Naive thymus-derived CD8-positive, alpha-beta T cell (primary cell): ENCODE data around the gene DALRD3. TPM values are rescaled to one million over a fixed set of nuclear protein-coding genes. Genes with fewer than 3 reads are reported as not detected.

Experiments
- ATAC-seq, 2 donors: fragments of 150-1000 bp; cut with Tn5 transposase in 1 of 2; sonication (Bioruptor Pico), chemical (Tn5 transposase) in 1 of 2; 1 replicate in 1 of 2; 2 replicates in 1 of 2; pipeline ENCODE4 v1.10.0; 2021; ENCODE audit warnings: mild to moderate bottlenecking in 2 of 2, moderate library complexity in 2 of 2
- POLR2A ChIA-PET: fragments of 350-600 bp; sonication (Branson Sonifier 250); formaldehyde crosslinking; loops from one replicate; lab custom pipeline; 2021; ENCODE audit warnings: antibody characterized with exemption; lab: Charles Lee
- DNase-seq, 10 donors: peaks; one replicate each; pipeline versions ENCODE4 v3.0.0 to v3.0.0-alpha.2; 2020 to 2022
- H3K27ac Mint-ChIP-seq, 10 donors: one replicate each; pipeline ENCODE4 v1.8.0; 2020 to 2022; ENCODE audit warnings: mild to moderate bottlenecking in 10 of 10, mixed read lengths in 10 of 10, moderate library complexity in 4 of 10, inconsistent platforms in 1 of 10
- H3K27me3 Mint-ChIP-seq, 5 donors: one replicate each; pipeline ENCODE4 v1.8.0; 2021 to 2022; ENCODE audit warnings: mixed read lengths in 5 of 5
- H3K36me3 Mint-ChIP-seq, 3 donors: one replicate each; pipeline ENCODE4 v1.8.0; 2020 to 2022; ENCODE audit warnings: mixed read lengths in 3 of 3, mild to moderate bottlenecking in 2 of 3, inconsistent platforms in 1 of 3
- H3K4me1 Mint-ChIP-seq, 4 donors: one replicate each; pipeline ENCODE4 v1.8.0; 2021 to 2022; ENCODE audit warnings: mixed read lengths in 4 of 4
- H3K4me3 Mint-ChIP-seq, 10 donors: one replicate each; pipeline ENCODE4 v1.8.0; 2020 to 2022; ENCODE audit warnings: mild to moderate bottlenecking in 10 of 10, mixed read lengths in 10 of 10, moderate library complexity in 6 of 10, inconsistent platforms in 1 of 10
- H3K9me3 Mint-ChIP-seq, 9 donors: one replicate each; pipeline ENCODE4 v1.8.0; 2020 to 2022; ENCODE audit warnings: mixed read lengths in 9 of 9, mild to moderate bottlenecking in 3 of 9, inconsistent platforms in 1 of 9, moderate library complexity in 1 of 9
- polyA plus RNA-seq, 3 donors: library from polyadenylated mRNA; unstranded; fragments of 300-500 nt; fragmentation: Illumina TruSeq; gene quantifications; one replicate each; pipeline ENCODE4 v1.2.3, GENCODE V29; 2021
- total RNA-seq, 8 experiments: library from RNA in 2 of 8; stranded (reverse) in 2 of 8; gene quantifications; one replicate each; pipeline ENCODE4 v1.2.3 and lab custom pipeline; 2021 to 2026

The DALRD3 gene
- total and polyA plus RNA-seq, 5 experiments from 2014 or later: 20.8 to 24.2 (median 21.9) TPM

- peak; percentile 77 to 83 for ATAC-seq
- Mint-ChIP-seq H3K27me3 (peaks cover 0 to 1% (median 0%) of the 10 kb centered on the region in 5 donors), H3K27ac (peak within 1 kb of the TSS; percentile 96 to 99 (median 98)), H3K4me3 (peak within 1 kb of the TSS; percentile 90 to 99 (median 98)), H3K4me1 (peaks cover 12 to 65% (median 52%) of the 10 kb centered on the region in 4 donors), H3K36me3 (peaks cover 0 to 31% (median 1%) of the 10 kb centered on the region in 3 donors), H3K9me3 (no peaks in the 10 kb centered on the region)
- peak; percentile 81 to 93 (median 90) for DNase-seq
- POLR2A ChIA-PET: interaction anchor here (0.5 to 10.8 kb wide), 25 partner anchors 7 to 793 kb away, joined by 3 to 278 read pairs (median 5); partner anchors contain the start of genes ARIH2, DAG1, IMPDH2 and IP6K1
Observed at GRCh38 chr3:49021813-49022687, 3.7 kb upstream of the DALRD3 start, which contains the start of gene NDUFAF3. Gene NDUFAF3 (plus strand): TSS chr3:49022121. CDS start chr3:49022145, 24 bp downstream.

GRCh38 chr3:49021213-49021812 is 2.9 kb upstream of the DALRD3 start:
- ATAC-seq (peak; percentile 73 to 79), DNase-seq (peak; percentile 96 to 99 (median 98))
- POLR2A ChIA-PET: interaction anchor here (0.5 to 10.8 kb wide), 21 partner anchors 7 to 765 kb away, joined by 3 to 278 read pairs (median 7); partner anchors contain the start of genes ARIH2, IMPDH2, IP6K1 and NICN1
- no peaks in the 10 kb centered on the region for H3K9me3 Mint-ChIP-seq
- H3K36me3 Mint-ChIP-seq: peaks cover 0 to 29% (median 1%) of the 10 kb centered on the region in 3 donors
- peaks cover 0 to 1% (median 0%) of the 10 kb centered on the region in 5 donors for H3K27me3 Mint-ChIP-seq
- H3K4me3 Mint-ChIP-seq: peak overlapping the region; percentile 90 to 99 (median 98)
- H3K27ac Mint-ChIP-seq: peak overlapping the region; percentile 96 to 99 (median 98)
- H3K4me1 Mint-ChIP-seq: peaks cover 12 to 67% (median 50%) of the 10 kb centered on the region in 4 donors

DNA sequence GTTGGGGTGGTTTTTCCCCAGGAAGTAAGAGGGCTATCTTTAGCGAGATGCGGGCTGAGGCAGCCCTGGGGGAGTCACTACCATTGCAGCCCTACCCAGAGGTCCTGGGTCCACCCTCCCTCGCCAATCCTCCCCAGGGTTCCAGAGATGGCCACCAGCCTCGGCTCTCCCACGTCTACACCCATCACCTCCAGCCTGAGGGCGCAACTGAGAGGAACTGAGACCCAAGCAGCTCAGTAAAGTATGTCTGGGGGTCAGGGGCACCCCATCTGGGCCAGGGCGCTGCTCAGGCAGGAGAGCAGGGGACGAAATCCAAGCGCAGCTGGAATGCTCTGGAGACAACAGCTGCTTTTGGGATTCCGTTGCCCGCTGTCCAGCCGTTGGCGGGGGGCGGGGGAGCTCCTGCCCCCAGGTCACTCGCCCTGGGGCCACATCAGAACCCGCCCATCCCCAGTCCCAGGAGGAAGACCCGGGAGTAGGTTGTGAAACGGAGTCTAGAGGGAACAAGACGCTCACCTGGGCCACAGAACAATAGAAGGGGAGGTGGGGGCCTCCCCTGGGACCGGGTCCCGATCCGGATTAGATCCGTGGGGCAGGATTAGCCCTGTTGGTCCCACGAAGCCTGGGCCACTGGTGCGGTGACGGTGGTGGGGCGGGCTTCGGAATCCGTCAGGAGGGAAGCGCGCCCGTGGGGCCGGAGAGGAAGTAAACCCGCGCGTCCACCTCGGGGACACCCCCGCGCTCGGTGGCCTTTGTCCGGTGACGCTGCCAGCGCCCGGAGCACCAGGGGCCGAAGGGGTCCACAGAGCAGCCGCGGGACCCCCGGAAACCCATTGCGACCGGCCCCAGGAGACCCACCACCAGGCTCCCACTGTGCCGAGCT is 2.2 kb upstream of the DALRD3 start:
- H3K36me3 Mint-ChIP-seq: peaks cover 0 to 29% (median 1%) of the 10 kb centered on the region in 3 donors
- no peaks in the 10 kb centered on the region for H3K9me3 Mint-ChIP-seq
- ATAC-seq: no peak
- H3K27ac Mint-ChIP-seq: peak overlapping the region in 9 of 10 donors; percentile 67 to 98 (median 96)
- peak in 3 of 10 donors; percentile 22 to 29 (median 23) for DNase-seq
- peaks cover 0 to 1% (median 0%) of the 10 kb centered on the region in 5 donors for H3K27me3 Mint-ChIP-seq
- H3K4me1 Mint-ChIP-seq: peaks cover 9 to 64% (median 48%) of the 10 kb centered on the region in 4 donors
- POLR2A ChIA-PET: interaction anchor here (0.5 to 10.8 kb wide), 18 partner anchors 8 to 765 kb away, joined by 3 to 278 read pairs (median 8); partner anchors contain the start of genes IMPDH2, IP6K1, NICN1 and P4HTM
- H3K4me3 Mint-ChIP-seq: peak overlapping the region; percentile 90 to 99 (median 98)

DNA sequence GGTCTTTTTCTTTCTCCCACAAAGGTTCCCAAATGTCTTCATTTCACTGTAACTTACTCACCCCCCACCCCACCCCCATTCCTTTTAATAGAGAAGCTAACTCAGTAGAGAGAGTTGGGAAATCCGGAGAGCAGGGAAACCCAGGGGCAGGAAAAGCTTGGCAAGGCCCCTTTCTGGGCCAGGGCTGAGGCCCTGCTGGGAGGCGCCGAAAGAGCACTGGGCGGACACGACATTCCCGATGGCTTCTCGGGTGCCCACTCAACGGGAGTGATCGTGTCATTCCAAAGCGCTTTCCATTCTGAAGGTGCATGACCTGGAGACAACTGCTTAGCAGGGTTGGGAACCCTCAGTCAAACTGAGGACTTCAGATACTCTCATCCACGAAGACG is 1.6 kb upstream of the DALRD3 start:
- no peak for ATAC-seq
- peak overlapping the region in 9 of 10 donors; percentile 67 to 98 (median 87) for H3K27ac Mint-ChIP-seq
- POLR2A ChIA-PET: interaction anchor here (0.5 to 10.8 kb wide), 10 partner anchors 9 to 330 kb away, joined by 3 to 278 read pairs (median 12); partner anchors contain the start of genes IMPDH2, P4HTM, QRICH1 and WDR6
- peaks cover 0 to 1% (median 0%) of the 10 kb centered on the region in 5 donors for H3K27me3 Mint-ChIP-seq
- H3K36me3 Mint-ChIP-seq: peaks cover 0 to 29% (median 4%) of the 10 kb centered on the region in 3 donors
- peak overlapping the region; percentile 75 to 99 (median 96) for H3K4me3 Mint-ChIP-seq
- H3K9me3 Mint-ChIP-seq: no peaks in the 10 kb centered on the region
- peaks cover 9 to 60% (median 44%) of the 10 kb centered on the region in 4 donors for H3K4me1 Mint-ChIP-seq
- DNase-seq: no peak

DNA sequence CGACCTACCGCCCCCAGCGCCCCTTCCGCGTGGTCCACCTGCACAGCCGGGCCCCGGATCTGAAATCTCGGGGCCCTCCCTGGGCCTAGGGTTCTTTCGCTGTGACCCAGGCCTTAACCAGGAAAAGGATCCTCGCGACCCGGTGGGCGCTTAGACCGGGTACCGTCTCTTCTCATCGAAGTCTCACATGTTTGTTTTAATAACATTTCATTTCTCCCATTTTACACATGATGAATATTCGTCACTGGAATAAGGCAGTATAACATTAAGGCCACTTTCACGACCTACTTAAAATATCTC is 277 bp upstream of the DALRD3 start:
- no peak for ATAC-seq

DNA sequence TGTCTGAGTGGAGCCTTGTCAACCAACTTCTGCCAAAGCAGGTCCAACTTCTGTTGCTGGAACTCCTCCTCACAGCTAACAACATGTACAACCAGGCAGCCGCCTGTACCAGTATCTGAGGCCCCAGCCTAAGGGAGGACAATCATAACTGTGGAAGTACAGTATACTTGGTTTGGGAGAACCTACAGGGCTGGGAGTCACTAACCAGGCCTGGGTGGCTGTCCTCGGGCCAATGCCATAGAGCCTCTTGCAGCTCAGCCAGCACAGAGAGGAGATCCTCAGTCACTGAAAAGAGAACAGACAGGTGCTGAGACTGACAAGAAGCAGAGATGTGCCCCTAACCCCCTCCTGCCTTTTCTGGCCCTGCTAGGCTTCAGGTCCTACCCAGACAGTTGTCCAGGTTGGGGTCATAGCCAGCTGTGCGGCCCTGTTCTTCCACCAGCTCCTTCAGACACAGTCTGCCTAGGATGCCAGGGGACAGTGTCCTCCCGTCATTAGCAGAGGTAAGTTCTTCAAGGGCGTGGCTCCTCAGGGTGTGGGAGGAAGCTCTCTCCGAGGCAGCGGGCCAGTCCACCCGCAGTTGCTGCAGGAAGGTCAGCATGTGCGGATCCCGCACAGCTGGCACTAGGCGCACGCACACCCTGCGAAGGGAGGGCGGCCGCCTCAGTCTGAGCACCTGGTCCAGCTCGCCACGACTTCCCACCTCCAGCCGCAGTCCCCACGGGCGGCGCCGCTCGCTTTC is 980 bp downstream of the DALRD3 start:
- Mint-ChIP-seq H3K36me3 (peaks cover 0 to 19% (median 4%) of the 10 kb centered on the region in 3 donors), H3K27ac (peak overlapping the region in 9 of 10 donors; percentile 8 to 88 (median 76)), H3K27me3 (peaks cover 0 to 1% (median 0%) of the 10 kb centered on the region in 5 donors), H3K9me3 (no peaks in the 10 kb centered on the region), H3K4me1 (peaks cover 8 to 41% (median 27%) of the 10 kb centered on the region in 4 donors), H3K4me3 (peak overlapping the region; percentile 77 to 99 (median 95))
- peak in 1 of 10 donors; percentile 59 for DNase-seq
- POLR2A ChIA-PET: interaction anchor here (0.6 to 10.4 kb wide), 7 partner anchors 11 to 585 kb away, joined by 3 to 278 read pairs (median 9); partner anchors contain the start of genes ARIH2, IMPDH2, P4HTM and WDR6
- ATAC-seq: no peak

More for the DNA sequence above, 277 bp upstream of the DALRD3 start:
- H3K27ac Mint-ChIP-seq: peak overlapping the region; percentile 79 to 96 (median 86)
- H3K4me1 Mint-ChIP-seq: peaks cover 11 to 50% (median 38%) of the 10 kb centered on the region in 4 donors
- POLR2A ChIA-PET: interaction anchor here (1.1 to 10.4 kb wide), 5 partner anchors 10 to 75 kb away, joined by 4 to 278 read pairs (median 19); partner anchors contain the start of genes IMPDH2, P4HTM, QRICH1 and WDR6
- H3K36me3 Mint-ChIP-seq: peaks cover 0 to 21% (median 4%) of the 10 kb centered on the region in 3 donors
- H3K4me3 Mint-ChIP-seq: peak overlapping the region; percentile 83 to 99 (median 95)
- peaks cover 0 to 1% (median 0%) of the 10 kb centered on the region in 5 donors for H3K27me3 Mint-ChIP-seq
- no peak for DNase-seq
- H3K9me3 Mint-ChIP-seq: no peaks in the 10 kb centered on the region

GRCh38 chr3:49016414-49017228 is 1.8 kb downstream of the DALRD3 start:
- no peaks in the 10 kb centered on the region for H3K9me3 Mint-ChIP-seq
- H3K4me3 Mint-ChIP-seq: peak overlapping the region in 8 of 10 donors; percentile 14 to 99 (median 93)
- H3K27ac Mint-ChIP-seq: peak overlapping the region in 5 of 10 donors; percentile 63 to 87 (median 76)
- ATAC-seq: no peak
- H3K27me3 Mint-ChIP-seq: peaks cover 0 to 1% (median 0%) of the 10 kb centered on the region in 5 donors
- peak in 1 of 10 donors; percentile 58 for DNase-seq
- POLR2A ChIA-PET: interaction anchor here (0.6 to 10.4 kb wide), 6 partner anchors 10 to 586 kb away, joined by 4 to 278 read pairs (median 14); partner anchors contain the start of genes IMPDH2, P4HTM and WDR6
- peaks cover 0 to 27% (median 3%) of the 10 kb centered on the region in 3 donors for H3K36me3 Mint-ChIP-seq
- H3K4me1 Mint-ChIP-seq: peaks cover 12 to 45% (median 27%) of the 10 kb centered on the region in 4 donors

DNA sequence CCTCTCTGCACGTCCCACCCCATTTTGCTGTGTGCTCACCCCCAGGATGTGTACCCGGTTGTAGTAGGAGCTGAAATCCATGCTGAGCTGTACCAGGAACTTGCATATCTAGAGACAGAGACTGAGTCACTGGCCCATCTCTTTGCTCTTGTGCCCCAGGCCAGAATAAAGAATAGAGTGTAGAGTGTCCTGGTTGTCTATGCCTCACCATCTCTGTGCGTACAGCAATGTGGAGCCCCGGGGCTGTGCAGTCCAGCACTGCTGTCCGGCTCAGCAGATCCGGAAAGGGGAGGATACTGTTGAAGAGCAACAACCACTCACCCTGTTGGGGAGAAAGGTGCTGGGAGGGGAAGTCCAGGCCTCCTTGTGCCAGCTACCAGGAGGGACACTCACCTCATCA is 2.6 kb downstream of the DALRD3 start:
- peak overlapping the region in 7 of 10 donors; percentile 32 to 72 (median 35) for H3K27ac Mint-ChIP-seq
- POLR2A ChIA-PET: interaction anchor here (2.5 to 10.4 kb wide), 3 partner anchors 9 to 13 kb away, joined by 9 to 278 read pairs (median 52); partner anchors contain the start of genes IMPDH2 and WDR6
- H3K27me3 Mint-ChIP-seq: no peaks in the 10 kb centered on the region
- ATAC-seq (no peak), DNase-seq (peak in 1 of 10 donors; percentile 15)
- H3K4me3 Mint-ChIP-seq: peak overlapping the region in 6 of 10 donors; percentile 13 to 61 (median 50)
- no peaks in the 10 kb centered on the region for H3K9me3 Mint-ChIP-seq
- peaks cover 10 to 49% (median 23%) of the 10 kb centered on the region in 4 donors for H3K4me1 Mint-ChIP-seq
- H3K36me3 Mint-ChIP-seq: peaks cover 0 to 32% (median 3%) of the 10 kb centered on the region in 3 donors

DNA sequence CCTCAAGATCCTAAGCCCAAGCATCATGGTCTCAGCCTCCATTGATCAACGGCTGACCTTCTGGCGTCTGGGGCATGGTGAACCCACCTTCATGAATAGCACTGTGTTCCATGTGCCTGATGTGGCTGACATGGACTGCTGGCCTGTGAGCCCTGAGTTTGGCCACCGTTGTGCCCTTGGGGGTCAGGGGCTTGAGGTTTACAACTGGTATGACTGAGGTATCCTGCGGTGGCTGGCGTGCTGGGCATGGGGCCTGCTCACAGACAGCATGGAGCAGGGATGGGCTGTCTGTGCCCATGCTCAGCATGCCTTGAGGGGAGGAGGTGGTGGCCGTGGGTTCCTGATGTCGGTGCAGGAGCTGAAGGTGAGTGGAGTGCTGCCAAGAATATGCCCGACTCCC is 3.3 kb downstream of the DALRD3 start:
- DNase-seq (no peak), ATAC-seq (no peak)
- POLR2A ChIA-PET: interaction anchor here (2.5 to 10.4 kb wide), 4 partner anchors 9 to 25 kb away, joined by 9 to 278 read pairs (median 31); partner anchors contain the start of genes IMPDH2, P4HTM and WDR6
- peak overlapping the region in 3 of 10 donors; percentile 26 to 77 (median 52) for H3K4me3 Mint-ChIP-seq
- H3K27ac Mint-ChIP-seq: peak overlapping the region in 4 of 10 donors; percentile 32 to 77 (median 65)
- no peaks in the 10 kb centered on the region for H3K27me3 Mint-ChIP-seq
- peaks cover 0 to 33% (median 3%) of the 10 kb centered on the region in 3 donors for H3K36me3 Mint-ChIP-seq
- H3K4me1 Mint-ChIP-seq: peaks cover 10 to 48% (median 18%) of the 10 kb centered on the region in 4 donors
- no peaks in the 10 kb centered on the region for H3K9me3 Mint-ChIP-seq
